Islet precursor cell (in vitro differentiated cells): ENCODE data around the gene MED13L.
"Not testable (repeated sequence)": the region's sequence is repeated elsewhere in the genome, so short reads cannot be mapped to it uniquely, and the experiment has no call there.

Source experiments
- DNase-seq: peaks from one replicate; pipeline ENCODE4 v3.0.0-alpha.2; 2018

Gene MED13L

GRCh38 chr12:116145451-116145850 lies 132.0 kb downstream of the MED13L start:
- DNase-seq = no peak

DNA sequence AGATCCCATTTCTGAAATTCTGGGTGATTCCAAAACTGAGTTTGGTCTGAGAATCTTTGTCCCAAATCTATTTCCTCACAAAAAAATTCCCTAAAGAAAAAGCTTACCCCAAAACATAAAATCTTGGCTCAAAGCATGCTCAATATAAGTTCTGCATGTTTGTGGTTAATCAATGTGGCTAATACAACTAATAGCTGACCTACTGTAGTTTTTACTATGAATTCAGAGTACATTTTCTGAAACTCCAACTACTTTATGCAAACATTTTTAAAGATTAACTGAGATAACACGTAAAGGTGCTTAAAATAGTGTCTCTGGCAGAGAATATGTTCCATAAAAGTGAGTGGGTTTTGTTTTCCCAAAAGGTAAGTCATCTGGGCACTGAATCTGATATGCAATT lies 133.1 kb downstream of the MED13L start:
- no peak for DNase-seq

GRCh38 chr12:116143909-116144308 lies 133.6 kb downstream of the MED13L start:
- peak; percentile 68 for DNase-seq

DNA sequence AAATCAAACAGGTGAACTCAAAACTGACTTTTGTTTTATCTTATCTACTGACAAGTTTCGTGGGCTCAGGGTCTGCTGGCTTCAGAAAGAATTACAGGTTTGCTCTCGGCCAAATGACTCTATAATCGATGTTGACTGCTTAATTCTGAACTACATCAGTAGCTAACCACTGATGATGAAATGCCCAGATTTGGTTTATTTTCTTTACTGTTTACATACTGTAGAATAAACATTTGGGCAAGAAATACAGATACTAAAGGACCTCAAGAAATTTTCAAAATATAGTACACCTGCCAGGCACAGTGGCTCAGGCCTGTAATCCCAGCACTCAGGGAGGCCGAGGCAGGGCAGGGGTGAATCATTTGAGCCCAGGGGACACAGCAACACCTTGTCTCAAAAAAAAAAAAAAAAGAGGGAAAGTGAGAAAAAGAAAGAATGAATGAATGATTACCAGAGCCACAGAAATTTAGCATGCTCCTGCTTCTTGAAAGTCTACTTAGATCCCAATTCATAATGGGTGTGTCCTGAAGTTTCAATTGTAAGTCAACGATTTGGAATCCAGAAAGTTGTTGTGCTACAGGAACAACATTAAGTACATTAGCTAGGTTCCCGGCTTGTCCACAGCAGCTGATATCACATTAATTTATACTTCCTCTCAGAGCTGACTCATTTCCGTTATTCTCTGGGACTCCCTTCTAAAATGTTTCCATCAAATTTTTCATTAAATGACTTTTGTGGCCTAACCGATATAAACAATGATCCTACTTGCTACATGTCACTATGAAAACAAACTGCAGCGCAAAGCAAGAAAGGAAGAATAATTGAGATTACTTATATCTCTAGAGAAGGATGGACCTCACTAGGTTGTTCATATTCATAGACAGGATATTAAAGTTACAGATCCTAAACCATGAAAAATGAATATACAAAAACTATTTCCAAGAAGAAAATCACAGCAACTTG lies 134.3 kb downstream of the MED13L start:
- DNase-seq = no peak

DNA sequence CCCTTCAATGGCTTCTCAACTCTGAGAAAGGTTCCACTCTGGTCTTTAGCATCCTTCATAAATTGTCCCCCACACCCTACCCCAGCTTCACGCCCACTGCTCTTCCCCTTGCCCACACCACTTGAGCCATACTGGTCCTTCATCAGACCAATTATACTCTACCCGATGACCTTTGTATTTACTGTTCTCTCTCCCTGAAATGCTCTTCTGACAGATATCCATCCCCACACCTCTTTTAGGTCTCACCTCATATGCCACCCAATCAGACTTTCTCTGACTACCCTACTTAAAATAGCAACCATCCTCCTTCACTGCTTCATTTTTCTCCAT lies 135.7 kb downstream of the MED13L start:
- DNase-seq = no peak

DNA sequence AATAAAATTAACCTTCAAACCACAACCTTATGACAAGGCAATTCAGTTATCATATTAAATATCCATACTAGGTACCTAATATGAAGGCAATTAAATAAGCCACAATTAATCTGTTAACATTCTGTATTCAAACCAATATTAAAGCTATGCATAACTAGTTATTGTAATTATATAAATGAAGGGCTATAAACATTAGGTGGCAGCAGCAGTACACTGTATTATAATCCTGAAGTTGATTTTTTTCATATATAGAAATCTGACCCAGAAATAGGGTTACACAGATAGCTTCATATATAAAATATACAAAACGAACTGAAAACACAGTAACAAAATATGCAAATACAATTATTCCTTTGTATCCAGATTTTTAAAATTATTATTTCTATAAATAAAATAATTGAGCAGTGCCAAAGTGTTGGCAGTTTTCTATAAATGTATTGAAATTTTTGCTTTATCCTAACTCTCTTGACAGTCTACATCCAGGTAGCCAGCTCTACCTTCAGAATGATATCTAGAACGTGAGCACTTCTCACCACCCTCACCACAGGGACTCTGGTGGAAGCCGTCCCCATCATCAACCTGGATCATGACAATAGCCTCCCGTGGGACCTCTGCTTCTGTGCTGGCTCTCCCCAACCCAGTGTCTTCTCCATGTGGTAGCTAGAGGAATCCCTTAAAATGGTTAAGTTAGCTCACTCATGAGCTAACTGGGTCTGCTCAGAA lies 136.2 kb downstream of the MED13L start:
- no peak for DNase-seq

- no peak for DNase-seq
Measured at GRCh38 chr12:116140529-116140928, 137.0 kb downstream of the MED13L start.

DNA sequence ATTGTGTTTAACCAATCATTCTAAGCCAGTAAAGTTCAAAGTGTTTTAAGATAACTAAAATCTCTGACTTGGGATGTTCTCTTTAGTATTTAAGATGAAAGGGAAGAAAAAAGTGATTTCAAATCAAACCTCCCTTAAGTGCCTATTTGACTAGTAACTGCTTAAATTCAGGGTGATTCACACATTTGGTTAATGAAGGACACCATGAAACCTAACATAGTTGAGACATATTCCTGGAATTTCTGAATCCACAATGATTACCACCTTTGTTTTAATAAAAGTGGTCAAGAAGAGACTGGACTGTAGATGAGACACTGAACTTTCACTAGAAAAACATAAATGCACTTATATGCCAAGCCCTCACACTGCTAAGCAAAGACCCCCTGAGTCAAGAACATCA lies 138.7 kb downstream of the MED13L start:
- no peak for DNase-seq

- no peak for DNase-seq
Measured at GRCh38 chr12:116138364-116138763, 139.1 kb downstream of the MED13L start.

GRCh38 chr12:116137318-116137717 lies 140.2 kb downstream of the MED13L start:
- no peak for DNase-seq

- no peak for DNase-seq
Measured at GRCh38 chr12:116136340-116136739, 141.2 kb downstream of the MED13L start.

- no peak for DNase-seq
Measured at GRCh38 chr12:116135209-116135930, 142.1 kb downstream of the MED13L start.

GRCh38 chr12:116133636-116134214 lies 143.8 kb downstream of the MED13L start:
- DNase-seq = no peak

- no peak for DNase-seq
Measured at GRCh38 chr12:116133149-116133548, 144.3 kb downstream of the MED13L start.

DNA sequence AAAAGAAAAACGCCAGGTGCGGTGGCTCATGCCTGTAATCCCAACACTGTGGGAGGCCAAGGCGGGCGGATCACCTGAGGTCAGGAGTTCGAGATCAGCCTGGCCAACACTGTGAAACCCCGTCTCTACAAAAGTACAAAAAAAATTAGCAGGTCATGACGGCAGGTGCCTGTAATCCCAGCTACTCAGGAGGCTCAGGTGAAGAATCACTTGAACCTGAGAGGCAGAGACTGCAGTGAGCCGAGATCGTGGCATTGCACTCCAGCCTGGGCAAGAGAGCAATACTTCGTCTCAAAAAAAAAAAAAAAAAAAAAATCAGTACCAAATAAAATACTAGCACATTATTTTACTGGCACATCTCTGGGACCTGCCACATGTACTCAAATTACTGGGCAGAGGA lies 145.5 kb downstream of the MED13L start:
- not testable (repeated sequence) for DNase-seq

GRCh38 chr12:116131176-116131575 lies 146.3 kb downstream of the MED13L start:
- no peak for DNase-seq

- DNase-seq = peak; percentile 71
Measured at GRCh38 chr12:116130431-116130830, 147.1 kb downstream of the MED13L start.

DNA sequence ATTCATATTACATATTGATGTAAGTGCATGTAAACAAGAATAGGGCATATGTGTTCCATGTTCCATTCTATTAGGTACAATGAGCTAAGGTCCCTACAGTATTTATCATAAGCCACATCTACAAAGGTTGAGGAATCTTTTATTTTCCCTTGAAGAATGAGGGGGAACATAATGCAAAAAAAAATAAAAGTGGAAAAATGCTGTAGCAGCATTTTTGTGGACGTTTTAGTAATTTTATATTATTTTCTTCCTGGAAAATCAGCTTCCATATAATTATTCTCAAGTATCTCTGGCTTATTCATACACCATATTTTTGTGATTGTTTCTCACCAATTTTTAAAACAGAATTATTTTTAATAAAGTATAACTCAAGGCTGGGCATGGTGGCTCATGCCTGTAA lies 148.7 kb downstream of the MED13L start:
- no peak for DNase-seq

GRCh38 chr12:116127859-116128258 lies 149.6 kb downstream of the MED13L start:
- no peak for DNase-seq

DNA sequence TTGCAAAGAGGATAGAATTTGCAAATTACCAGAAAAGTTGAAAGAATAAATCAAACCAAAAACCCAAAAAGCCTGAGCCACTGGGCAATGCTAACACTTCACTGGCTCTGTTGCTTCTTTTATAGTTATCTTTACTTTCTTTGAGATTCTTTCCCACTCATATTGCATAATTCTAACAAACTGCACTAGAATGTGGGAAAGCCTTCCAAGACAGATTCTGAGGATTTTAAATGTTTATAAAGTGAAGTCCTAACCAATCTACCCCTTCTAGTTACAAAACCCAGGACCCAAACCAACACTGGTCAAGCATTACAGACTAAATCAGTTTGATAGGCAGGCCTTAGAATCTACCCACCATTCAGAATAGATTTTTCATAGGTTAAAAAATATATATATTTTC lies 150.9 kb downstream of the MED13L start:
- no peak for DNase-seq

DNA sequence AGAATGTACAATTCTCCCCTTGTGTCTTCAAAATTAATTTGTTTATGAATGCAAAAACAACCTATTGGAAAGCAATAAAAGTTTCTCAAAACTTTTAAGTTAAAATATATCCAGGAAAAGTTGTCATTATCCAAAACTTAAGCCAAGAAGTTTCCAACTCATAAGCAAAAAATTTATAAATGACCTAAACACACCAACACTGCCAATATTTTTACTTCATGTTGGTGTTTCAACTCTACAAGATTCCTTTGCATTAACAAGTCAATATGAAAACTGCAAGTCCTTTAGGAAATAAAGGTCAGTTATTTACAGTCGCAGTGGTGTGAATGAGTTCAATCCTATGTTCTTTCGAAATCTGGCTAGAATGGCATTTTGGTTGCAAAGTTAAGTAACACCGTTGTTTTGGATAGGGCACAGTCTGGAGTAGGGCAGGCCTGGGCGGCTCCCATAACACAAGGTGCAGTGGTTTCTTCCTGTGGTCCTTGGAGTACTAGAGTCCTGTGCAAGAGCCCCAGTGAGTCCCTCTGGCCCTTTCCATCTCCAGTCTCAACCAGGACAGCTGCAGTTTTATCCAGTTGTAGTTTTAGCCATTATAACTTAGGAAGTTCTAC lies 151.4 kb downstream of the MED13L start:
- peak; percentile 65 for DNase-seq

GRCh38 chr12:116125084-116125483 lies 152.4 kb downstream of the MED13L start:
- no peak for DNase-seq
